HEK293 (cell line): ENCODE measurements around the gene GPR18.

Source experiments
- CTCF ChIA-PET: fragments of 350-600 bp; formaldehyde crosslinking; extraction: SDS; loops from one replicate; lab custom pipeline; 2021; ENCODE audit warnings: antibody characterized with exemption; lab: Yijun Ruan, JAX
- POLR2A ChIA-PET: fragments of 300-600 bp; formaldehyde crosslinking; extraction: SDS; loops from one replicate; lab custom pipeline; 2020; ENCODE audit warnings: antibody characterized with exemption, inconsistent platforms; lab: Yijun Ruan, JAX
- H3K27ac ChIP-seq: fragments of 200-500 bp; sonication (Bioruptor generic); 2 replicates; pipeline ENCODE4 v1.5.1; 2014; ENCODE audit warnings: low read depth, low read length, control low read depth, inconsistent platforms; ENCODE audit errors: extremely low read depth
- H3K36me3 ChIP-seq, 2 experiments: fragments of 200-500 bp in 1 of 2; sonication (Bioruptor generic) in 1 of 2; 1 replicate in 1 of 2; 2 replicates in 1 of 2; pipeline ENCODE4 v1.5.1; 2014 to 2017; ENCODE audit warnings: inconsistent platforms in 2 of 2, low read length in 2 of 2; ENCODE audit not compliant: control insufficient read depth in 2 of 2, insufficient read depth in 1 of 2
- H3K4me1 ChIP-seq: fragments of 200-500 bp; sonication (Bioruptor generic); 2 replicates; pipeline ENCODE4 v1.5.1; 2014; ENCODE audit warnings: mild to moderate bottlenecking, low read length, inconsistent platforms; ENCODE audit not compliant: control insufficient read depth, insufficient read depth
- H3K4me3 ChIP-seq: 2 replicates; pipeline ENCODE4 v1.5.1; 2011; ENCODE audit warnings: low read depth, mild to moderate bottlenecking, control low read depth, low read length, moderate library complexity
- H3K9me3 ChIP-seq: fragments of 200-500 bp; sonication (Bioruptor generic); 2 replicates; pipeline ENCODE4 v1.5.1; 2014; ENCODE audit warnings: low read depth, low read length, inconsistent platforms; ENCODE audit not compliant: control insufficient read depth, insufficient read depth
- CTCF ChIP-seq: fragments of 450-650 bp; formaldehyde crosslinking; IDR thresholded peaks from 2 replicates; pipeline ENCODE4 v1.5.1; 2016; ENCODE audit warnings: missing biosample characterization, missing genetic modification characterization
- EGR2 ChIP-seq: fragments of 450-650 bp; formaldehyde crosslinking; IDR thresholded peaks from 2 replicates; pipeline ENCODE4 v1.5.1; 2016; ENCODE audit warnings: low read depth, missing biosample characterization, missing genetic modification characterization
- GLIS1 ChIP-seq: fragments of 450-650 bp; formaldehyde crosslinking; IDR thresholded peaks from 2 replicates; pipeline ENCODE4 v1.5.1; 2016; ENCODE audit warnings: missing biosample characterization, missing genetic modification characterization
- OSR2 ChIP-seq: fragments of 450-650 bp; formaldehyde crosslinking; IDR thresholded peaks from 2 replicates; pipeline ENCODE4 v1.5.1; 2016; ENCODE audit warnings: missing biosample characterization, missing genetic modification characterization
- REPIN1 ChIP-seq: fragments of 450-650 bp; formaldehyde crosslinking; IDR thresholded peaks from 2 replicates; pipeline ENCODE4 v1.5.1; 2017; ENCODE audit warnings: missing biosample characterization, missing genetic modification characterization, low read depth
- SALL2 ChIP-seq: fragments of 450-650 bp; formaldehyde crosslinking; IDR thresholded peaks from 2 replicates; pipeline ENCODE4 v1.5.0; 2017; ENCODE audit warnings: missing biosample characterization, mild to moderate bottlenecking, missing genetic modification characterization, borderline replicate concordance
- SP7 ChIP-seq: fragments of 450-650 bp; formaldehyde crosslinking; IDR thresholded peaks from 2 replicates; pipeline ENCODE4 v1.5.1; 2016; ENCODE audit warnings: missing biosample characterization, missing genetic modification characterization
- WT1 ChIP-seq: fragments of 450-650 bp; formaldehyde crosslinking; IDR thresholded peaks from 2 replicates; pipeline ENCODE4 v1.5.1; 2016; ENCODE audit warnings: missing biosample characterization, missing genetic modification characterization
- ZBTB48 ChIP-seq: fragments of 450-650 bp; formaldehyde crosslinking; IDR thresholded peaks from 2 replicates; pipeline ENCODE4 v1.5.1; 2016; ENCODE audit warnings: missing biosample characterization, missing genetic modification characterization
- ZBTB49 ChIP-seq: fragments of 450-650 bp; formaldehyde crosslinking; IDR thresholded peaks from 2 replicates; pipeline ENCODE4 v1.5.1; 2016; ENCODE audit warnings: missing biosample characterization, missing genetic modification characterization, low read depth
- ZNF112 ChIP-seq: fragments of 450-650 bp; formaldehyde crosslinking; IDR thresholded peaks from 2 replicates; pipeline ENCODE4 v1.5.0; 2017; ENCODE audit warnings: missing biosample characterization, missing genetic modification characterization
- ZNF114 ChIP-seq: fragments of 450-650 bp; formaldehyde crosslinking; IDR thresholded peaks from 2 replicates; pipeline ENCODE4 v1.5.0; 2017; ENCODE audit warnings: missing biosample characterization, missing genetic modification characterization
- ZNF138 ChIP-seq: fragments of 450-650 bp; formaldehyde crosslinking; IDR thresholded peaks from 2 replicates; pipeline ENCODE4 v1.5.1; 2016; ENCODE audit warnings: missing biosample characterization, missing genetic modification characterization, borderline replicate concordance
- ZNF18 ChIP-seq: fragments of 450-650 bp; formaldehyde crosslinking; IDR thresholded peaks from 2 replicates; pipeline ENCODE4 v1.5.1; 2016; ENCODE audit warnings: missing biosample characterization, missing genetic modification characterization
- ZNF239 ChIP-seq: fragments of 450-650 bp; formaldehyde crosslinking; IDR thresholded peaks from 2 replicates; pipeline ENCODE4 v1.5.1; 2016; ENCODE audit warnings: missing biosample characterization, missing genetic modification characterization
- ZNF248 ChIP-seq: fragments of 450-650 bp; formaldehyde crosslinking; IDR thresholded peaks from 2 replicates; pipeline ENCODE4 v1.5.1; 2017; ENCODE audit warnings: missing biosample characterization, missing genetic modification characterization
- ZNF266 ChIP-seq: fragments of 450-650 bp; formaldehyde crosslinking; IDR thresholded peaks from 2 replicates; pipeline ENCODE4 v1.5.1; 2016; ENCODE audit warnings: missing biosample characterization, missing genetic modification characterization, low read depth
- ZNF292 ChIP-seq: fragments of 450-650 bp; formaldehyde crosslinking; IDR thresholded peaks from 2 replicates; pipeline ENCODE4 v1.5.1; 2016; ENCODE audit warnings: low read depth, missing biosample characterization, missing genetic modification characterization, borderline replicate concordance
- ZNF391 ChIP-seq: fragments of 450-650 bp; formaldehyde crosslinking; IDR thresholded peaks from 2 replicates; pipeline ENCODE4 v1.5.1; 2016; ENCODE audit warnings: low read depth, missing biosample characterization, missing genetic modification characterization, borderline replicate concordance
- ZNF404 ChIP-seq: fragments of 450-650 bp; formaldehyde crosslinking; IDR thresholded peaks from 2 replicates; pipeline ENCODE4 v1.5.1; 2017; ENCODE audit warnings: missing biosample characterization, missing genetic modification characterization
- ZNF473 ChIP-seq: fragments of 450-650 bp; formaldehyde crosslinking; IDR thresholded peaks from 2 replicates; pipeline ENCODE4 v1.5.1; 2017; ENCODE audit warnings: missing biosample characterization, missing genetic modification characterization
- ZNF48 ChIP-seq: fragments of 450-650 bp; formaldehyde crosslinking; IDR thresholded peaks from 2 replicates; pipeline ENCODE4 v1.5.1; 2016; ENCODE audit warnings: missing biosample characterization, missing genetic modification characterization
- ZNF514 ChIP-seq: fragments of 450-650 bp; formaldehyde crosslinking; IDR thresholded peaks from 2 replicates; pipeline ENCODE4 v1.5.1; 2016; ENCODE audit warnings: missing biosample characterization, missing genetic modification characterization
- ZNF529 ChIP-seq: fragments of 450-650 bp; formaldehyde crosslinking; IDR thresholded peaks from 2 replicates; pipeline ENCODE4 v1.5.1; 2017; ENCODE audit warnings: missing genetic modification characterization, missing biosample characterization; ENCODE audit not compliant: insufficient replicate concordance
- ZNF558 ChIP-seq: fragments of 450-650 bp; formaldehyde crosslinking; IDR thresholded peaks from 2 replicates; pipeline ENCODE4 v1.5.1; 2016; ENCODE audit warnings: missing biosample characterization, missing genetic modification characterization
- ZNF707 ChIP-seq: fragments of 450-650 bp; formaldehyde crosslinking; IDR thresholded peaks from 2 replicates; pipeline ENCODE4 v1.5.1; 2016; ENCODE audit warnings: missing biosample characterization, missing genetic modification characterization
- ZNF747 ChIP-seq: fragments of 450-650 bp; formaldehyde crosslinking; IDR thresholded peaks from 2 replicates; pipeline ENCODE4 v1.5.1; 2016; ENCODE audit warnings: missing biosample characterization, missing genetic modification characterization
- ZNF792 ChIP-seq: fragments of 450-650 bp; formaldehyde crosslinking; IDR thresholded peaks from 2 replicates; pipeline ENCODE4 v1.5.1; 2016; ENCODE audit warnings: missing biosample characterization, missing genetic modification characterization
- ZXDB ChIP-seq: fragments of 450-650 bp; formaldehyde crosslinking; IDR thresholded peaks from 2 replicates; pipeline ENCODE4 v1.5.1; 2016; ENCODE audit warnings: missing biosample characterization, missing genetic modification characterization

Gene GPR18

DNA sequence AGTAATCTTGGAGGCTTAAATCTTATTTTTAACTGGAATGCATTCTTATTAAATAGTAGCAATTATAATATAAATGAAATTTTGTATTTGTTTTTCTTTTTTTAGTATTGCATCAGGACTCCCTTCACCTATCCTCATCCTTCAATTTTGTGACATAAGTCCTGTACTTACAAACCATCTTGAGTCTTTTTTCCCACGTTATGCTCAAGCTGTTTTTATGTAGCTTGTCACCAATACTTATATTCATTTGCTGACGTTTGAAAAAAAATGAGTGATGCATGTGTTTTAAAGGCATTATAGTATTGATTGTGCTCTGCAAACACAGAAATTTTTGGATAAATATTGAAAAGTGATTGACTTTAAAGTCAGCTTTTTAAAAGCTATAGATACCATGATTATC is 888 bp downstream of the GPR18 start:
- peaks cover 0 to 11% of the 10 kb centered on the region in 2 experiments; a peak in 1 of 3 replicates for H3K36me3 ChIP-seq
- CTCF ChIA-PET: interaction anchor here (1.2 kb wide), 1 partner anchor 9 kb away, joined by 5 read pairs; no protein-coding TSS in a partner anchor

GRCh38 chr13:99256709-99257108 is 1.5 kb downstream of the GPR18 start:
- POLR2A ChIA-PET: no interaction called here
- no peaks in the 10 kb centered on the region for H3K4me1 ChIP-seq
- TF ChIP-seq OSR2 (no peak), REPIN1 (tag by site-specific recombination) (no peak), ZNF558 (tag by site-specific recombination) (no peak), ZNF239 (tag by site-specific recombination) (no peak), ZBTB49 (tag by site-specific recombination) (no peak), ZNF266 (tag by site-specific recombination) (no peak), ZNF112 (tag by site-specific recombination) (no peak)
- TF ChIP-seq, all 188 proteins: peak for 0
- CTCF ChIA-PET: interaction anchor here (1.2 to 2.0 kb wide), 4 partner anchors 8 to 180 kb away, joined by 4 to 9 read pairs (median 5); no protein-coding TSS in a partner anchor
- Histone ChIP-seq H3K36me3 (peaks cover 0 to 11% of the 10 kb centered on the region in 2 experiments; a peak in 1 of 3 replicates), H3K27ac (no peak overlapping the region), H3K9me3 (no peaks in the 10 kb centered on the region), H3K4me3 (no peak overlapping the region)

More for the DNA sequence above, 888 bp downstream of the GPR18 start:
- no peak for TF ChIP-seq ZNF529 (tag by site-specific recombination)
- no peak for TF ChIP-seq EGR2
- no peak for TF ChIP-seq ZXDB (tag by site-specific recombination)
- no peak for TF ChIP-seq ZNF114 (tag by site-specific recombination)
- no peak for TF ChIP-seq ZNF48 (tag by site-specific recombination)
- no peak for TF ChIP-seq SALL2 (tag by site-specific recombination)
- TF ChIP-seq ZNF292: no peak
- no peak for TF ChIP-seq GLIS1 (tag by site-specific recombination)
- no peak for TF ChIP-seq ZNF792 (tag by site-specific recombination)
- TF ChIP-seq REPIN1 (tag by site-specific recombination): no peak
- TF ChIP-seq ZNF747: no peak
- no peak for TF ChIP-seq ZNF138 (tag by site-specific recombination)
- TF ChIP-seq ZNF404 (tag by site-specific recombination): no peak
- Histone ChIP-seq H3K27ac (no peak overlapping the region), H3K9me3 (no peaks in the 10 kb centered on the region), H3K4me1 (no peaks in the 10 kb centered on the region), H3K4me3 (no peak overlapping the region)
- POLR2A ChIA-PET: no interaction called here

DNA sequence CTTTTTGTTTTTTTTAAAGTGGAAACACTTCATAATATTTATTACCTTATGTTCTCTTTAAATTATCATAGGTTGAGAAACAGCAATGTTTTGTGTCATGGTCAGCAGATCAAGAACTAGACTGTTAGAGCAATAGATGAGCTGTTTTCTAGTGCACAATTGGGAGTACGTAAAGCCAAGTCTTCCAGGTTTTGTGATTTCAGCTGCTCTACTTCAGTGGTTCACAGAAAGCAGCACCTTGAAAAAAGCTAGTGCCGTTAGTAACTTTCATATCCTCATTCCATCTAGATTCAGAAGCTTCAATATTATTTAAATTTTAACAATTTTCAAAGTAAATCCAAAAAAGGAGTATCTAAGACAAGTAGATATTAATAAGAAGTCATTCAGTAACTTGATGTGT is 1.9 kb downstream of the GPR18 start:
- CTCF ChIA-PET: interaction anchor here (0.8 to 2.0 kb wide), 7 partner anchors 8 to 190 kb away, joined by 3 to 9 read pairs (median 4); no protein-coding TSS in a partner anchor
- Histone ChIP-seq H3K9me3 (no peaks in the 10 kb centered on the region), H3K4me3 (no peak overlapping the region), H3K27ac (no peak overlapping the region), H3K4me1 (no peaks in the 10 kb centered on the region), H3K36me3 (peaks cover 0 to 11% of the 10 kb centered on the region in 2 experiments; a peak in 1 of 3 replicates)
- POLR2A ChIA-PET: interaction anchor here (1.1 kb wide), 1 partner anchor 65 kb away, joined by 3 read pairs; no protein-coding TSS in a partner anchor
- TF ChIP-seq ZNF18 (tag by site-specific recombination) (no peak), ZBTB48 (tag by site-specific recombination) (no peak), CTCF (tag by site-specific recombination) (no peak), SP7 (tag by site-specific recombination) (no peak), ZNF473 (tag by site-specific recombination) (no peak), ZNF248 (no peak), WT1 (no peak), ZNF391 (no peak), ZNF707 (tag by site-specific recombination) (no peak), ZXDB (tag by site-specific recombination) (no peak), ZNF514 (tag by site-specific recombination) (no peak)
